OCI-LY1 (cell line): ENCODE results near the gene GIN1.
"Not testable (repeated sequence)": the region's sequence is repeated elsewhere in the genome, so short reads cannot be mapped to it uniquely, and the experiment has no call there.

Experiments
- H2AFZ ChIP-seq: fragments of 200-600 bp; sonication (generic), shearing (Covaris generic); 2 replicates; pipeline ENCODE4 v1.6.0; 2014; ENCODE audit warnings: antibody characterized with exemption, mild to moderate bottlenecking, low read length
- H3F3A ChIP-seq: fragments of 200-600 bp; sonication (generic), shearing (Covaris generic); 2 replicates; pipeline ENCODE4 v1.6.0; 2014; ENCODE audit warnings: mild to moderate bottlenecking, antibody characterized with exemption, low read length, moderate library complexity; ENCODE audit not compliant: insufficient read depth
- H3K27ac ChIP-seq: fragments of 200-600 bp; sonication (generic); 2 replicates; pipeline ENCODE4 v1.5.1; 2014; ENCODE audit warnings: low read length, mixed run types, mild to moderate bottlenecking, low read depth; ENCODE audit not compliant: poor library complexity, severe bottlenecking
- H3K27me3 ChIP-seq: fragments of 200-600 bp; sonication (generic); 2 replicates; pipeline ENCODE4 v1.6.0; 2014; ENCODE audit warnings: antibody characterized with exemption, mild to moderate bottlenecking, low read length, moderate library complexity; ENCODE audit not compliant: insufficient read depth
- H3K36me3 ChIP-seq: fragments of 200-600 bp; sonication (generic); 2 replicates; pipeline ENCODE4 v1.6.1; 2014; ENCODE audit warnings: mild to moderate bottlenecking, antibody characterized with exemption, low read length, moderate library complexity, mixed read lengths; ENCODE audit not compliant: insufficient read depth
- H3K4me1 ChIP-seq: fragments of 200-600 bp; sonication (generic); 2 replicates; pipeline ENCODE4 v1.5.1; 2014; ENCODE audit warnings: mild to moderate bottlenecking, low read length, moderate library complexity; ENCODE audit not compliant: insufficient read depth, severe bottlenecking
- H3K4me2 ChIP-seq: fragments of 200-600 bp; sonication (generic), shearing (Covaris generic); 2 replicates; pipeline ENCODE4 v1.6.1; 2014; ENCODE audit warnings: low read length
- H3K4me3 ChIP-seq: fragments of 200-600 bp; sonication (generic); 2 replicates; pipeline ENCODE4 v1.5.1; 2014; ENCODE audit warnings: low read length, low read depth, mild to moderate bottlenecking, mixed read lengths; ENCODE audit not compliant: poor library complexity, severe bottlenecking
- H3K79me2 ChIP-seq: fragments of 200-600 bp; shearing (Covaris generic); 2 replicates; pipeline ENCODE4 v1.6.1; 2016; ENCODE audit warnings: mixed run types, low read length, mixed read lengths; ENCODE audit not compliant: insufficient read depth
- H3K9ac ChIP-seq: fragments of 200-600 bp; sonication (generic), shearing (Covaris generic); 2 replicates; pipeline ENCODE4 v1.6.1; 2014; ENCODE audit warnings: mild to moderate bottlenecking, low read length, mixed read lengths
- H3K9me2 ChIP-seq: fragments of 200-600 bp; sonication (generic), shearing (Covaris generic); 2 replicates; pipeline ENCODE4 v1.6.1; 2014; ENCODE audit warnings: low read depth, mild to moderate bottlenecking, low read length, mixed read lengths
- H3K9me3 ChIP-seq: fragments of 200-600 bp; shearing (Covaris generic); 2 replicates; pipeline ENCODE4 v1.6.1; 2014; ENCODE audit warnings: low read length, mixed read lengths
- H4K20me1 ChIP-seq: fragments of 200-600 bp; sonication (generic), shearing (Covaris generic); 2 replicates; pipeline ENCODE4 v1.6.0; 2016; ENCODE audit warnings: mild to moderate bottlenecking, low read length; ENCODE audit not compliant: insufficient read depth
- EZH2 ChIP-seq: fragments of 200-600 bp; sonication (generic), shearing (Covaris generic); IDR thresholded peaks from 2 replicates; pipeline ENCODE4 v1.8.0; 2017; ENCODE audit warnings: borderline replicate concordance, mixed run types, mild to moderate bottlenecking, antibody characterized with exemption, low read length, moderate library complexity, mixed read lengths
- TF ChIP-seq, protein P1 (sequence below): fragments of 200-600 bp; sonication (generic), shearing (Covaris generic); IDR thresholded peaks from 2 replicates; pipeline ENCODE4 v1.5.1; 2017; ENCODE audit warnings: mild to moderate bottlenecking, antibody characterized with exemption, low read length, moderate library complexity, mixed read lengths

Gene GIN1

GRCh38 chr5:103075442-103075841, 44.5 kb downstream of the GIN1 start:
- no peak overlapping the region for H3K4me2 ChIP-seq
- H3F3A ChIP-seq, result no peaks in the 10 kb centered on the region
- no peak overlapping the region for H3K9ac ChIP-seq
- H2AFZ ChIP-seq, result no peak overlapping the region
- no peaks in the 10 kb centered on the region for H3K4me1 ChIP-seq
- no peaks in the 10 kb centered on the region for H3K27me3 ChIP-seq
- no peaks in the 10 kb centered on the region for H3K9me2 ChIP-seq
- H3K36me3 ChIP-seq, result no peaks in the 10 kb centered on the region
- H3K27ac ChIP-seq, result no peak overlapping the region
- H3K4me3 ChIP-seq, result no peak overlapping the region
- TF ChIP-seq, protein P1, sequence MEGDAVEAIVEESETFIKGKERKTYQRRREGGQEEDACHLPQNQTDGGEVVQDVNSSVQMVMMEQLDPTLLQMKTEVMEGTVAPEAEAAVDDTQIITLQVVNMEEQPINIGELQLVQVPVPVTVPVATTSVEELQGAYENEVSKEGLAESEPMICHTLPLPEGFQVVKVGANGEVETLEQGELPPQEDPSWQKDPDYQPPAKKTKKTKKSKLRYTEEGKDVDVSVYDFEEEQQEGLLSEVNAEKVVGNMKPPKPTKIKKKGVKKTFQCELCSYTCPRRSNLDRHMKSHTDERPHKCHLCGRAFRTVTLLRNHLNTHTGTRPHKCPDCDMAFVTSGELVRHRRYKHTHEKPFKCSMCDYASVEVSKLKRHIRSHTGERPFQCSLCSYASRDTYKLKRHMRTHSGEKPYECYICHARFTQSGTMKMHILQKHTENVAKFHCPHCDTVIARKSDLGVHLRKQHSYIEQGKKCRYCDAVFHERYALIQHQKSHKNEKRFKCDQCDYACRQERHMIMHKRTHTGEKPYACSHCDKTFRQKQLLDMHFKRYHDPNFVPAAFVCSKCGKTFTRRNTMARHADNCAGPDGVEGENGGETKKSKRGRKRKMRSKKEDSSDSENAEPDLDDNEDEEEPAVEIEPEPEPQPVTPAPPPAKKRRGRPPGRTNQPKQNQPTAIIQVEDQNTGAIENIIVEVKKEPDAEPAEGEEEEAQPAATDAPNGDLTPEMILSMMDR, result no peak
- no peak for TF ChIP-seq EZH2
- H4K20me1 ChIP-seq, result no peaks in the 10 kb centered on the region
- peaks cover 7% of the 10 kb centered on the region; the same call in 1 of the 2 replicates for H3K9me3 ChIP-seq
- no peaks in the 10 kb centered on the region for H3K79me2 ChIP-seq

GRCh38 chr5:103073500-103073899, 46.4 kb downstream of the GIN1 start:
- not testable (repeated sequence) for H4K20me1 ChIP-seq, H3K79me2 ChIP-seq, H3K4me1 ChIP-seq, H3K9me3 ChIP-seq, H3K4me3 ChIP-seq, H3K27me3 ChIP-seq, H3F3A ChIP-seq, H3K36me3 ChIP-seq, H3K9ac ChIP-seq, H2AFZ ChIP-seq, H3K9me2 ChIP-seq, H3K27ac ChIP-seq, H3K4me2 ChIP-seq

DNA sequence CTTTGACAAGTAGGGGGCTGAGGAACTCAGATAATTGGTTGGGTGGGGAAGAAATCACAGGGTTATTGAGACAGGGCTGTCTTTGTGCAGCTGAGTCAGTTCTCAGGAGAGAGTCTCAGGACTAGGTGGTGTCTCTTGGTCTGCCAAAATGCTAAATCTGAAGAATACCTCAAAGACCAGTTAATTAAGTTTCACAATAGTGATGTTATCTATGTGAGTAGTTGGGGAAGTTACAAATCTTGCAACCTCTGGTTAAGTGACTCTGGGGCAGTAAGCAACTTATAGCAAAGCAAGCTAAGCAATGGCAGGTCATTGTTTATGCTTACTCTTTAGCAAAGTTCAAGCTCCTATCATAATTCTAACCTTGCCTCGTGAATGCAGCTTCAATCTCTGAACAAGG, 53.6 kb downstream of the GIN1 start:
- no peak overlapping the region for H3K27ac ChIP-seq
- no peaks in the 10 kb centered on the region for H3K9me3 ChIP-seq
- H4K20me1 ChIP-seq, result no peaks in the 10 kb centered on the region
- no peaks in the 10 kb centered on the region for H3F3A ChIP-seq
- no peak overlapping the region for H3K4me2 ChIP-seq
- no peaks in the 10 kb centered on the region for H3K27me3 ChIP-seq
- H2AFZ ChIP-seq, result no peak overlapping the region
- no peaks in the 10 kb centered on the region for H3K4me1 ChIP-seq
- H3K9ac ChIP-seq, result no peak overlapping the region
- H3K36me3 ChIP-seq, result no peaks in the 10 kb centered on the region
- H3K79me2 ChIP-seq, result no peaks in the 10 kb centered on the region
- TF ChIP-seq, protein P1, result no peak
- no peak for TF ChIP-seq EZH2
- no peak overlapping the region for H3K4me3 ChIP-seq
- H3K9me2 ChIP-seq, result no peaks in the 10 kb centered on the region

DNA sequence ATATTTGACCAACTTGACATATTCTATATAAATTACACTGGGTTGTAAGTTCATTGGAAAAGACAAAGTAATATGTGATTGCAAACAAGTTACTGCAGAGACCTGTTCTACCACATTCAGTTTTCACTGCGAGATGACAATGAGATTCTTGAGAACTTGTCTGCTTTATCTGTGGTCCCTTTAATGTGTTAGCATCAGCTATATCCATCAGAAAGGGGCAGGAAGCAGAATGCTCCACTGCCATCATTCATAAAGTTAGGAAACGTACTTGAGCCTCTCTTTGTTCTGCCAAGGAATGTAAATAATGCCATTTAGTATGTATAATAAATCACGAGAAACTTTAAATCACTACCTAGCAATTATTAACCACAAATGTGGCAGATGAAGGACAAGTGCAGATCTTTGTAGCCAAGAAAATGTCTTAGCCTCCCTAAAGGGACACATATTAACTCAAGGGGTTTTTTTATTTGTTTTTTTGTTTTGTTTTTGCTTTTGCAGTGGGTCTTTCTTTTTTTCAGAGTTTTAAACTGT, 59.4 kb downstream of the GIN1 start:
- no peak for TF ChIP-seq EZH2
- TF ChIP-seq, protein P1, result no peak
- H4K20me1 ChIP-seq, result no peaks in the 10 kb centered on the region

More for the DNA sequence above, 59.4 kb downstream of the GIN1 start:
- Histone ChIP-seq H3K4me3 (no peak overlapping the region), H3K4me2 (no peak overlapping the region), H3K27ac (no peak overlapping the region), H2AFZ (no peak overlapping the region), H3K4me1 (no peaks in the 10 kb centered on the region), H3K9me3 (no peaks in the 10 kb centered on the region), H3K9ac (no peak overlapping the region), H3F3A (no peaks in the 10 kb centered on the region), H3K27me3 (no peaks in the 10 kb centered on the region), H3K9me2 (no peaks in the 10 kb centered on the region), H3K36me3 (no peaks in the 10 kb centered on the region), H3K79me2 (no peaks in the 10 kb centered on the region)
